HG02840 (cell line): ENCODE measurements around the gene CYP27B1.

Source experiments
- ATAC-seq: cut with Tn5 transposase; IDR thresholded peaks from one replicate; pipeline ENCODE4 v1.9.1; 2021; ENCODE audit warnings: mild to moderate bottlenecking, moderate library complexity, moderate number of reproducible peaks; ENCODE audit not compliant: unreplicated experiment, low FRiP score

The CYP27B1 gene

GRCh38 chr12:57767876-57768275 is 998 bp upstream of the CYP27B1 start:
- no peak for ATAC-seq

- ATAC-seq: no peak
These were observed 424 bp upstream of the CYP27B1 start for GRCh38 chr12:57767305-57767698.

- ATAC-seq: no peak
These were observed 997 bp downstream of the CYP27B1 start for GRCh38 chr12:57765698-57766463.

- peak; percentile 34 for ATAC-seq
These were observed 1.7 kb downstream of the CYP27B1 start for GRCh38 chr12:57765003-57765697.

- no peak for ATAC-seq
These were observed 2.2 kb downstream of the CYP27B1 start for GRCh38 chr12:57764662-57765002.

- no peak for ATAC-seq
These were observed 2.8 kb downstream of the CYP27B1 start for GRCh38 chr12:57763881-57764661.

GRCh38 chr12:57762463-57762862 is 4.4 kb downstream of the CYP27B1 start:
- ATAC-seq: no peak

GRCh38 chr12:57761391-57761998 is 5.4 kb downstream of the CYP27B1 start:
- no peak for ATAC-seq

GRCh38 chr12:57760347-57760982 is 6.4 kb downstream of the CYP27B1 start:
- ATAC-seq: no peak

- no peak for ATAC-seq
These were observed 7.4 kb downstream of the CYP27B1 start for GRCh38 chr12:57759360-57759980.

- ATAC-seq: no peak
These were observed 8.1 kb downstream of the CYP27B1 start for GRCh38 chr12:57758552-57759359.

GRCh38 chr12:57757771-57758170 is 9.1 kb downstream of the CYP27B1 start:
- ATAC-seq: no peak

GRCh38 chr12:57756406-57757341 is 10.2 kb downstream of the CYP27B1 start:
- ATAC-seq: no peak

GRCh38 chr12:57755454-57756372 is 11.2 kb downstream of the CYP27B1 start:
- no peak for ATAC-seq

GRCh38 chr12:57755194-57755453 is 11.8 kb downstream of the CYP27B1 start:
- no peak for ATAC-seq

- peak; percentile 36 for ATAC-seq
These were observed 12.3 kb downstream of the CYP27B1 start, which contains the start of gene MARCHF9 for GRCh38 chr12:57754411-57755193. Gene MARCHF9, plus strand, starts transcription at chr12:57755103. Its CDS starts 426 bp downstream, at chr12:57755529.
